Keratinocyte (primary cell): ENCODE results near the gene FBLN7. TPM values are rescaled to one million over a fixed set of nuclear protein-coding genes. Genes with fewer than 3 reads are reported as not detected.

ENCODE experiments used
- DNase-seq: peaks from one replicate; pipeline ENCODE4 v3.0.0-alpha.2; 2011; ENCODE audit warnings: low read depth, missing footprints, low spot score
- FAIRE-seq: peaks from 2 replicates; lab custom pipeline; 2011; peaks lifted over from hg19 to GRCh38; lab: Jason Lieb, UNC
- H2AFZ ChIP-seq: 2 replicates; pipeline ENCODE4 v1.6.0; 2012; ENCODE audit warnings: low read length, control low read depth, inconsistent platforms; ENCODE audit not compliant: control insufficient read depth
- H3K27ac ChIP-seq: 2 replicates; pipeline ENCODE4 v1.5.1; 2011; ENCODE audit warnings: low read length; ENCODE audit not compliant: control insufficient read depth, insufficient read depth
- H3K27me3 ChIP-seq: 3 replicates; pipeline ENCODE4 v1.6.0; 2011; ENCODE audit warnings: low read length; ENCODE audit not compliant: control insufficient read depth, insufficient read depth; ENCODE audit errors: extremely low read depth
- H3K36me3 ChIP-seq, 2 experiments: 2 replicates in 1 of 2; 3 replicates in 1 of 2; pipeline ENCODE4 v1.5.1; 2011; ENCODE audit warnings: low read length in 2 of 2, mild to moderate bottlenecking in 1 of 2; ENCODE audit not compliant: control insufficient read depth in 2 of 2, insufficient read depth in 2 of 2; ENCODE audit errors: extremely low read depth in 1 of 2
- H3K4me1 ChIP-seq: 3 replicates; pipeline ENCODE4 v1.5.1; 2011; ENCODE audit warnings: low read length; ENCODE audit not compliant: control insufficient read depth, insufficient read depth; ENCODE audit errors: extremely low read depth
- H3K4me2 ChIP-seq: 3 replicates; pipeline ENCODE4 v1.6.0; 2011; ENCODE audit warnings: low read depth, low read length; ENCODE audit not compliant: control insufficient read depth, insufficient read depth; ENCODE audit errors: extremely low read depth
- H3K4me3 ChIP-seq, 3 experiments: fragments of 200-600 bp in 1 of 3; sonication (generic) in 1 of 3; 2 replicates in 2 of 3; 3 replicates in 1 of 3; pipeline ENCODE4 v1.5.1; 2011 to 2016; ENCODE audit warnings: low read length in 3 of 3, mild to moderate bottlenecking in 3 of 3, control low read depth in 2 of 3, inconsistent platforms in 1 of 3, low read depth in 1 of 3, mixed read lengths in 1 of 3, mixed run types in 1 of 3, moderate library complexity in 1 of 3; ENCODE audit not compliant: control insufficient read depth in 2 of 3, insufficient read depth in 2 of 3; ENCODE audit errors: extremely low read depth in 1 of 3
- H3K79me2 ChIP-seq: 2 replicates; pipeline ENCODE4 v1.6.0; 2012; ENCODE audit warnings: low read length; ENCODE audit not compliant: control insufficient read depth, insufficient read depth
- H3K9ac ChIP-seq: 3 replicates; pipeline ENCODE4 v1.6.0; 2011; ENCODE audit warnings: low read length; ENCODE audit not compliant: control insufficient read depth, insufficient read depth; ENCODE audit errors: extremely low read depth
- H3K9me1 ChIP-seq: 3 replicates; pipeline ENCODE4 v1.6.0; 2011; ENCODE audit warnings: low read length; ENCODE audit not compliant: control insufficient read depth, insufficient read depth; ENCODE audit errors: extremely low read depth
- H3K9me3 ChIP-seq: 2 replicates; pipeline ENCODE4 v1.5.1; 2012; ENCODE audit warnings: low read depth, low read length; ENCODE audit not compliant: control insufficient read depth
- H4K20me1 ChIP-seq: 3 replicates; pipeline ENCODE4 v1.6.0; 2011; ENCODE audit warnings: low read length; ENCODE audit not compliant: control insufficient read depth, insufficient read depth; ENCODE audit errors: extremely low read depth
- EZH2 ChIP-seq: IDR thresholded peaks from one replicate; pipeline ENCODE4 v1.6.1; 2012; ENCODE audit warnings: inconsistent platforms, mild to moderate bottlenecking, low read length, moderate library complexity
- dilution Hi-C: fragments of 300-500 bp; cut with MboI; formaldehyde crosslinking; loops from one replicate; pipeline ENCODE4 v1.7.0; 2020; ENCODE audit warnings: low sequenced_read_pairs; ENCODE audit not compliant: extremely low pct_ligation_motif_present
- polyA plus RNA-seq, 5 experiments: library from polyadenylated mRNA; depleted of rRNA in 3 of 5; stranded (reverse) in 3 of 5; stranded (forward) in 1 of 5; unstranded in 1 of 5; fragments of >200 nt; gene quantifications; 1 replicate in 1 of 5; 2 replicates in 3 of 5; 3 replicates in 1 of 5; pipeline versions ENCODE4 v1.2.1 to v1.2.3, GENCODE V29; 2011 to 2012; ENCODE audit warnings: missing spikeins in 2 of 5, low read depth in 1 of 5, low replicate concordance in 1 of 5
- TF ChIP-seq, protein P1 (sequence below), 3 experiments: IDR thresholded peaks in 1 of 3; conservative IDR thresholded peaks in 1 of 3; optimal IDR thresholded peaks in 1 of 3; 2 replicates in 2 of 3; 3 replicates in 1 of 3; pipeline versions ENCODE3 to v1.5.1; 2011; ENCODE audit warnings: low read length in 3 of 3, mild to moderate bottlenecking in 3 of 3, moderate library complexity in 2 of 3, control low read depth in 1 of 3, inconsistent platforms in 1 of 3; ENCODE audit not compliant: insufficient read depth in 2 of 3; ENCODE audit errors: extremely low read depth in 1 of 3

FBLN7 gene
- polyA plus RNA-seq, 1 donor (not counting 4 experiments of a cell fraction or from before 2014, with no cell fraction given): not detected

DNA sequence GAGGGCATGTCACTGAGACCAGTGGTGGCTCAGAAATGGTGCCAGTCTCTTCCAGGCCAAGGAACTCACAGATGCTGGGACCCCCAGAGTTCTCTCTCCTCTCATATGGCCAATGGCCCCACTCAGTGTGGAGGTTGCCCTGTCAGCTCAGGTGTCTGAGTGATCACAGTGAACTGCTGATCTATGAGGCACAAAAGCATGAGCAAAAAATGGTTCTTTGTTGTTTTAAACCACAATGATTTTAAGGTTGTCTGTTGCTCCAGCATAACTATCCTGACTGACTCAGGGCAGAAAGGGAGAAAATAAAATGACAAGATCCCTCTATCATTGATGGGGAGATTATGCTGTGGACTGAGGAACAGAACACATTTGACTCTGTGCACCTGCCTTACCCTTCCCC, 57.8 kb downstream of the FBLN7 start:
- dilution Hi-C loops: no loop called here
- TF ChIP-seq, protein P1, sequence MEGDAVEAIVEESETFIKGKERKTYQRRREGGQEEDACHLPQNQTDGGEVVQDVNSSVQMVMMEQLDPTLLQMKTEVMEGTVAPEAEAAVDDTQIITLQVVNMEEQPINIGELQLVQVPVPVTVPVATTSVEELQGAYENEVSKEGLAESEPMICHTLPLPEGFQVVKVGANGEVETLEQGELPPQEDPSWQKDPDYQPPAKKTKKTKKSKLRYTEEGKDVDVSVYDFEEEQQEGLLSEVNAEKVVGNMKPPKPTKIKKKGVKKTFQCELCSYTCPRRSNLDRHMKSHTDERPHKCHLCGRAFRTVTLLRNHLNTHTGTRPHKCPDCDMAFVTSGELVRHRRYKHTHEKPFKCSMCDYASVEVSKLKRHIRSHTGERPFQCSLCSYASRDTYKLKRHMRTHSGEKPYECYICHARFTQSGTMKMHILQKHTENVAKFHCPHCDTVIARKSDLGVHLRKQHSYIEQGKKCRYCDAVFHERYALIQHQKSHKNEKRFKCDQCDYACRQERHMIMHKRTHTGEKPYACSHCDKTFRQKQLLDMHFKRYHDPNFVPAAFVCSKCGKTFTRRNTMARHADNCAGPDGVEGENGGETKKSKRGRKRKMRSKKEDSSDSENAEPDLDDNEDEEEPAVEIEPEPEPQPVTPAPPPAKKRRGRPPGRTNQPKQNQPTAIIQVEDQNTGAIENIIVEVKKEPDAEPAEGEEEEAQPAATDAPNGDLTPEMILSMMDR (optimal IDR thresholded peaks at IDR 0.05 in 1 of 3, IDR thresholded peaks at IDR 0.05 in 1 of 3, conservative IDR thresholded peaks at IDR 0.05 in 1 of 3; ENCODE audit: extremely low read depth in 1 of 3, insufficient read depth in 2 of 3, low read length in 3 of 3): no peak
- no peak for TF ChIP-seq EZH2
- no peaks in the 10 kb centered on the region for H3K36me3 ChIP-seq

DNA sequence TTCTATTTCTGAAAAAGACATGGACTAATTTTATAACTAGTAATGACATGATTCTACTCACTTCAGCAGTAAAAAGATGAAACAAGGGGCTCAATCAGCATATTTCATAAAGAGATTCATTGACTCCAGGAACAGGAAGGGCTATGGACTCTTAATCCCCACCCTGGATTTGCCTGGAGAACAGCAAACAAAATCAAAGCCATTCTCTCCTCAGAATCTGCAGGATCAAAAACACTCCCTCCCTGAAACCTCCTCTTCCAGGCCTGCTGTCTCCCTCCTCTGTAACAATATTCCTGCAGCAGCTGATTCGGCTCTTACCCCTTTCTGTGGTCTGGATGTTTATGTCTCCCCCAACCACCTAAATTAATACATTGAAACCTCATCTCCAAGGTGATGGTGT, 59.7 kb downstream of the FBLN7 start:
- no peaks in the 10 kb centered on the region for H4K20me1 ChIP-seq
- no peaks in the 10 kb centered on the region for H3K79me2 ChIP-seq
- dilution Hi-C loops: no loop called here
- peaks cover 5% of the 10 kb centered on the region for H3K27me3 ChIP-seq
- no peak for FAIRE-seq
- no peaks in the 10 kb centered on the region for H3K36me3 ChIP-seq
- TF ChIP-seq EZH2: no peak
- TF ChIP-seq, protein P1 (optimal IDR thresholded peaks at IDR 0.05 in 1 of 3, IDR thresholded peaks at IDR 0.05 in 1 of 3, conservative IDR thresholded peaks at IDR 0.05 in 1 of 3; ENCODE audit: extremely low read depth in 1 of 3, insufficient read depth in 2 of 3, low read length in 3 of 3): no peak
- H3K27ac ChIP-seq: no peak overlapping the region
- H3K4me1 ChIP-seq: no peaks in the 10 kb centered on the region
- no peak overlapping the region for H3K4me3 ChIP-seq
- H2AFZ ChIP-seq: no peak overlapping the region
- DNase-seq: no peak
- no peak overlapping the region for H3K9ac ChIP-seq
- no peak overlapping the region for H3K4me2 ChIP-seq
- H3K9me1 ChIP-seq: no peaks in the 10 kb centered on the region
- H3K9me3 ChIP-seq: no peaks in the 10 kb centered on the region

More for the DNA sequence above, 57.8 kb downstream of the FBLN7 start:
- no peak overlapping the region for H3K9ac ChIP-seq
- no peaks in the 10 kb centered on the region for H3K9me1 ChIP-seq
- H3K4me1 ChIP-seq: no peaks in the 10 kb centered on the region
- H3K4me2 ChIP-seq: no peak overlapping the region
- H2AFZ ChIP-seq: no peak overlapping the region
- H3K27me3 ChIP-seq: peaks cover 5% of the 10 kb centered on the region
- no peak overlapping the region for H3K4me3 ChIP-seq
- FAIRE-seq (no peak), DNase-seq (no peak)
- no peaks in the 10 kb centered on the region for H3K79me2 ChIP-seq
- no peaks in the 10 kb centered on the region for H4K20me1 ChIP-seq
- H3K9me3 ChIP-seq: no peaks in the 10 kb centered on the region
- H3K27ac ChIP-seq: no peak overlapping the region
